BLaER1 treated with 17β-estradiol and CSF1 and Interleukin-3, amounts not matched to agents 10 nM and 100 nM (cell line): ENCODE measurements around the gene KY.
"Not testable (repeated sequence)": the region's sequence is repeated elsewhere in the genome, so short reads cannot be mapped to it uniquely, and the experiment has no call there.

Experiments
- H3K27ac ChIP-seq, 11 experiments: shearing (Covaris generic); formaldehyde crosslinking; 2 replicates each; pipeline ENCODE4 v1.8.1; 2022
- H3K27me3 ChIP-seq, 11 experiments: shearing (Covaris generic); formaldehyde crosslinking; 2 replicates each; pipeline ENCODE4 v1.8.1; 2022
- H3K36me3 ChIP-seq, 11 experiments: shearing (Covaris generic); formaldehyde crosslinking; 2 replicates each; pipeline ENCODE4 v1.8.1; 2022
- H3K4me1 ChIP-seq, 10 experiments: shearing (Covaris generic); formaldehyde crosslinking; 2 replicates each; pipeline ENCODE4 v1.8.1; 2022
- H3K4me2 ChIP-seq, 11 experiments: shearing (Covaris generic); formaldehyde crosslinking; 2 replicates each; pipeline ENCODE4 v1.8.1; 2022
- H3K4me3 ChIP-seq, 10 experiments: shearing (Covaris generic); formaldehyde crosslinking; 2 replicates each; pipeline ENCODE4 v1.8.1; 2022
- H3K9ac ChIP-seq, 11 experiments: shearing (Covaris generic); formaldehyde crosslinking; 2 replicates each; pipeline ENCODE4 v1.8.1; 2022
- H3K9me3 ChIP-seq, 11 experiments: shearing (Covaris generic); formaldehyde crosslinking; replicated peaks in 1 of 11; 2 replicates each; pipeline ENCODE4 v1.8.1; 2022
- H4K20me1 ChIP-seq, 11 experiments: shearing (Covaris generic); formaldehyde crosslinking; 2 replicates each; pipeline ENCODE4 v1.8.1; 2022
- Cebpa-rat ChIP-seq, 11 experiments: shearing (Covaris generic); IDR thresholded peaks; 2 replicates each; pipeline ENCODE4 v1.8.1; 2022

Gene KY

DNA sequence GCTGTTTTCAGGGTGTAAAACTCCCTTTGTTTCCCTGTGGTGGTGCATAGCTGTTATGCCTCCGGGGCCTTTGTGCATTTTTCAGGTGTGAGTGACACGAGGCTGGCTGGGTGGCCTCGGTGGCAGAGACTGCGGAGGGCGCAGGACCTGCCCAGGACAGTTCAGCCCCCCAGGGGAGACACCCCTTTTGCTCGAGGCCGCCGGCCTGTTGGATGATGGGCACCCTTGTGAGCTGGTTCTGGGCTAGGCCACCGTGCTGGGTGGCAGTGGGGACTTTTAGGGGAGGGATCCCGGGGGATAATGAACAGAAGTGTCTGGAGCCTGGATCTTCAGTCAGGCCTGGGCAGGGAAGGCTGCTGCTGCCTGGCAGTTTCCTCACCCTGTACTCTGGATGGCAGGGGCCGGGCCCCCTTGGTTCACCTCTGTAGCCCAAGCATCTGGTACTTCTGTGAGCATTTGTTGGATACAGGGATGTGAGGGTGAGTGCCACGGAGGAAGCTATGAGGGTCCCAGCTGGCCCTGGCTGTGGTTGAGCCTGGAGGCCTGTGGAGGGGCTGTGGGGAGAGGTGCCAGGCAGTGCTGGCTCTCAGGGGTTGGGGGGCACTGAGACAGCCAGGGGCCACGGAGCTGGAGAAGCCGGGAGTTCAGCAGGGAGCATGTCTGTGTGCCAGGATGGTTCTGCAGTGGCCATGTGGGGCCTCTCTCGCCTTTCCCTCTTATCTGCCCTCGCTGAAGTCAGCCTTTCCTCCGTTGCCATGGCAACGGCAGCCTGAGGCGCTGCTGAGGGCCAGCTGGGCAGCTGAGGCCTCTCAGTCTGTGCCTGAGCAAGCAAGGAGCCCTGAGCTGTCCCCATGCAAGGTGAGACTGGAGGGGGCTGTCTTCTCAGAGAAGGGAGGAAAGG lies 49.0 kb downstream of the KY start:
- no peak overlapping the region for H3K27ac ChIP-seq
- no peaks in the 10 kb centered on the region for H3K36me3 ChIP-seq
- H3K9me3 ChIP-seq, result peaks cover 0 to 5% (median 0%) of the 10 kb centered on the region in 11 experiments; a peak in 8 of 22 replicates
- H3K4me1 ChIP-seq, result peaks cover 34 to 90% (median 61%) of the 10 kb centered on the region in 10 experiments
- TF ChIP-seq Cebpa-rat (IDR thresholded peaks at IDR 0.05), result no peak
- peaks cover 0 to 14% (median 0%) of the 10 kb centered on the region in 11 experiments; a peak in 3 of 22 replicates for H4K20me1 ChIP-seq
- no peaks in the 10 kb centered on the region for H3K27me3 ChIP-seq
- 0 out of 20 replicates have a peak overlapping the region, but pooled peaks of 1 of the 10 experiments have one; percentile 19 for H3K4me3 ChIP-seq
- H3K4me2 ChIP-seq, result peak overlapping the region in 7 of 11 experiments; percentile 37 to 82 (median 61); a peak in 5 of 22 replicates
- no peak overlapping the region for H3K9ac ChIP-seq

DNA sequence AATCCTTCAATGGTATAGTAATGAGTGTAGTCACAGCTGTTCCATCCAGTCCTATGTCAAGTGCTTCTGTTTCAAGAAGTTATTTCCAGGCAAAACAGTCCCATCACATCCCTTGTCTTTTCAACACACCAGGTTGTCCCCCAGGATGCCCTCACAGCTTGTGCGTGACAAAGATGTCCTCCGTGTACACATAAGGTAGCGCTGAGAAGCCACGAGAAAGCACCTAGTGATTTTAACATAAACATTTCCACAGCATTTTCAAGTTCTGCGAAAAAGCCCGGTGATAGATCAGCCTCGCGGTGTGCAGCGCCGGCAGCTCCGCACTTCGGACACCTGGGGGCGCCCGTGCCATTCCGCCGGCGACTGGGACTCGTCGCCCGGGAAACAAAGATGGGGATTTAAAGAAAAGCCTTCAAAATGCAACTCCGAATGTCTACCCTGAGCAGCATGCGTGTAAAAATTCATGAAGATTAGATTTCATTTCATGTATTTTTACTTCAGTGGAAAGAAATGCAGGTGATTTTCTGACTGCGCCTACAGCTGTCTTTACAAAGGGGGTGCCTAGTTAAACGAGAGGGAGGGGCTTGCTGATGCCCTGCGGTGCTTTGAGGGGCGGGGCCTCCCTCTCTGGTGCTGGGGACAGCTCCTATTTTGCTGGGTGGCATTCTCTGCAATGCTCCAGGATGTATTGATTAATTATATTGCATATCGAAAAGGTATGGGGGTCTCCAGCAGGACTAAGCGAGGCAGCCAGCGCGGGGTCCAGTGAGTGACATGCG lies 49.9 kb downstream of the KY start:
- Histone ChIP-seq H3K4me1 (peaks cover 25 to 80% (median 52%) of the 10 kb centered on the region in 10 experiments), H3K27me3 (no peaks in the 10 kb centered on the region), H3K36me3 (no peaks in the 10 kb centered on the region), H3K27ac (peak overlapping the region in 2 of 11 experiments; percentile 3 to 10; a peak in 1 of 22 replicates), H3K9me3 (peaks cover 0 to 14% (median 4%) of the 10 kb centered on the region in 11 experiments; a peak in 9 of 22 replicates), H4K20me1 (peaks cover 0 to 14% (median 0%) of the 10 kb centered on the region in 11 experiments; a peak in 3 of 22 replicates), H3K9ac (peak overlapping the region in 2 of 11 experiments; percentile 7 to 8; a peak in 1 of 22 replicates), H3K4me3 (peak overlapping the region in 4 of 10 experiments; percentile 19 to 54 (median 34); a peak in 6 of 20 replicates), H3K4me2 (peak overlapping the region; percentile 34 to 62 (median 44))
- TF ChIP-seq Cebpa-rat (IDR thresholded peaks at IDR 0.05), result no peak

DNA sequence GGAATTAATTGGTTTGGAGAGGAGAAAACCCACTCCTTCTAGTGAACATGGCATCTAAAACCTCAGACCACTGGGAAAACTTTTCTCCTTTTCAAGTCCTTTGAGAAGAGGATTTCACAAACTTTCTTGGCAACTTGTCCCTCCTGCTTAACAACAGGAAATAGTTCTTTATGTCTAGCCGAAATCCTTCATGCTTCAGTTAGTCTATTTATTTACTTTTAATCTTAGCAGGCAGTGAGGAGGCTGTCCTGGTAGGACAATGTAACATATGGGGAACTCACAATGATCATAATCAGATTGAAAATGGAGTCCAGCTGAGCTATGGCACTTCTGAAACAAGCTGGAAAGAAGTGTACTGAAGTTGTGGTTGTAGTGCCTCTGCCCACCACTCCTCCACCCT lies 50.6 kb downstream of the KY start:
- Histone ChIP-seq H3K4me2 (peak overlapping the region; percentile 19 to 62 (median 44); a peak in 21 of 22 replicates), H4K20me1 (peaks cover 0 to 14% (median 0%) of the 10 kb centered on the region in 11 experiments; a peak in 3 of 22 replicates), H3K9ac (peak overlapping the region in 3 of 11 experiments; percentile 7 to 21 (median 8); a peak in 2 of 22 replicates), H3K4me3 (no peak overlapping the region), H3K27me3 (no peaks in the 10 kb centered on the region), H3K4me1 (peaks cover 21 to 75% (median 46%) of the 10 kb centered on the region in 10 experiments), H3K27ac (peak overlapping the region in 2 of 11 experiments; percentile 3 to 10; a peak in 1 of 22 replicates), H3K36me3 (no peaks in the 10 kb centered on the region), H3K9me3 (peaks cover 0 to 21% (median 5%) of the 10 kb centered on the region in 11 experiments; a peak in 12 of 22 replicates)
- TF ChIP-seq Cebpa-rat (IDR thresholded peaks at IDR 0.05), result no peak

DNA sequence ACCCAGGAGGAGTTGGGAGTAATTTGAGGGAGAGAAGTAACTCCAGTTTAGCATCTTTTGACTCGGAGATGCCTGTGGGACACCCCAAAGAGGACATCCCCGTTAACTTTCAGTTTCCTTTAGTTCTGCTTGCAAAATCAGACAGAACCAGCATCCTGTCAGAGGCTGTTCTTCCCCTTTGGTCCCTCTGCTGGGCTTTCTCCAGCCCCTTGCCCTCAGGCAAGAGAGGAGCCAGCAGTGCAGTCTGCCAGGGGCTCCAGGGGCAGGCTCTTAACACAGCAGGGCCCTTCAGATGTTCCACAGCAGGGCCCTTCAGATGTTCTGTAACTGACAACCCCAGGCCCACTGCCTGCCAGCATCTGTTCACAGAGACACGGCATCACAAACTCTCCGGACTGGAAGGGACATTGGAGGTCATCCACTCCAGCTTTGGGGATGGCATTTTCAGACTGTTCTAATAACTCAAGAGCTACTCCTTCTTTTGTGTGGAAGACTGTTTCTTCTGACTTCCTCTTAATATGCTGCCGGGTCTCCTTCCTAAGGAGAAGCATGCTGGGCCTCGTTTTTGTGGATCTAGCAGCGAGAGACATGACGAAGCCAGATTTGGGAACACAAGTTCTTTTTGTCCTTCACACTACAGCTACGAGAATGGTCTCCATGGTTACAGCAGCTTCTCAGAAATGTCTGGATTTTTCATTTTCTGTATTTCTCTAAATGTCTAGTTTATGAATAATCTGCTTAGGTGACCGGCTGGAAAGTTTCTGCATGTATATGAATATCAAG lies 51.9 kb downstream of the KY start:
- peak overlapping the region in 4 of 11 experiments; percentile 23 to 51 (median 39); a peak in 6 of 22 replicates for H3K27ac ChIP-seq

DNA sequence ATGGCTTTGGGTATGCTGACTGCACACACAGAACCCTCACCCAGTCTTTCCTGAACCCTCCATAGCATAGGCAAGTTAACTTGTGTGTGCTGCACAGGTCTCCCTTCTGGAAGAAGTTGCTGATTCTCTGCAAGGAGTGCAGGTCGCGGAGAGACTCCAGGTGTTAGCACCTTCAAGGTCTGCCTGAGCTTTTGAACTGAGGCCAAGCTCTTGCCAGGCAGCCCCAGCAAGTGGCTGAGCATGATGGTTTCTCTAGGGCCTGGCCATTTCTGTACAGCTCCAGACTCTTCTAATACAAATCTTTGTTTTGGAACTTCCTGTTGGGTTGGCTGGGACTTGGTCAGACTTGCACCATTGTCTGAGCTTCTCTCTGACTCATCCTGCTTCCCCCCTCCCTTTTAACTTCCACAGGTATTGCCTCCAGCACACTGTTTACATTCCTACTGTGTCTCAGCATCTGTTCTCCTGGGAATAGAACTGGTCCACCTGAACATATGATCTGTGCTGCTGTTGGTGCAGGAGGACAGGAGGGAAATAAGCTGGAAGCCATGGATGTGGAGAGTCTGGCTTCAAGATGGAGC lies 53.3 kb downstream of the KY start:
- H3K4me2 ChIP-seq, result peak overlapping the region in 5 of 11 experiments; percentile 0 to 41 (median 15); a peak in 2 of 22 replicates
- peaks cover 0 to 12% (median 0%) of the 10 kb centered on the region in 11 experiments; a peak in 1 of 22 replicates for H4K20me1 ChIP-seq
- no peaks in the 10 kb centered on the region for H3K27me3 ChIP-seq
- TF ChIP-seq Cebpa-rat (IDR thresholded peaks at IDR 0.05), result no peak
- no peak overlapping the region for H3K27ac ChIP-seq
- H3K4me3 ChIP-seq, result no peak overlapping the region
- H3K4me1 ChIP-seq, result peaks cover 14 to 70% (median 41%) of the 10 kb centered on the region in 10 experiments
- peaks cover 0 to 34% (median 9%) of the 10 kb centered on the region in 11 experiments; a peak in 12 of 22 replicates for H3K9me3 ChIP-seq
- H3K9ac ChIP-seq, result no peak overlapping the region
- H3K36me3 ChIP-seq, result no peaks in the 10 kb centered on the region

More for the DNA sequence above, 51.9 kb downstream of the KY start:
- peaks cover 28 to 82% (median 55%) of the 10 kb centered on the region in 10 experiments for H3K4me1 ChIP-seq
- H3K9ac ChIP-seq, result peak overlapping the region in 3 of 11 experiments; percentile 5 to 24 (median 22); a peak in 5 of 22 replicates
- H3K4me3 ChIP-seq, result no peak overlapping the region
- H4K20me1 ChIP-seq, result peaks cover 0 to 14% (median 0%) of the 10 kb centered on the region in 11 experiments; a peak in 2 of 22 replicates
- no peak for TF ChIP-seq Cebpa-rat (IDR thresholded peaks at IDR 0.05)
- H3K4me2 ChIP-seq, result peak overlapping the region in 8 of 11 experiments; percentile 24 to 69 (median 57); a peak in 15 of 22 replicates
- no peaks in the 10 kb centered on the region for H3K27me3 ChIP-seq
- no peaks in the 10 kb centered on the region for H3K36me3 ChIP-seq
- peaks cover 0 to 33% (median 9%) of the 10 kb centered on the region in 11 experiments; a peak in 12 of 22 replicates for H3K9me3 ChIP-seq

DNA sequence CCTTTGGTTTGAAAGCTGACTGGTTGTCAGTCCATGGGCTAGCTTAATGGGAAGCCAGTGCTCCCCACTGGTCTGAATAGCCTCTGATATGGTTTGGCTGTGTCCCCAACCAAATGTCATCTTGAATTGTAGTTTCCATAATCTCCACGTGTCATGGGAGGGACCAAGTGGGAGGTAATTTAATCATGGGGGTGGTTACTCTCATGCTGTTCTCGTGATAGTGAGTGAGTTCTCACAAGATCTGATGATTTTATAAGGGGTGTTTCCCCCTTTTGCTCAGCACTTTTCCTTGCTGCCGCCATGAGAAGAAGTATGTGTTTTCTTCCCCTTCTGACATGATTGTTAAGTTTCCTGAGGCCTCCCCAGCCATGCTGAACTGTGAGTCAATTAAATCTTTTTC lies 55.8 kb downstream of the KY start:
- not testable (repeated sequence) for H3K27me3 ChIP-seq, H4K20me1 ChIP-seq, H3K36me3 ChIP-seq, H3K4me3 ChIP-seq
- Histone ChIP-seq H3K9ac (peak overlapping the region in 3 of 11 experiments; percentile 15 to 46 (median 34); a peak in 4 of 22 replicates), H3K9me3 (peaks cover 0 to 37% (median 9%) of the 10 kb centered on the region in 11 experiments; a peak in 12 of 22 replicates), H3K4me1 (peaks cover 2 to 45% (median 29%) of the 10 kb centered on the region in 10 experiments), H3K27ac (peak overlapping the region in 9 of 11 experiments; percentile 48 to 78 (median 68); a peak in 18 of 22 replicates), H3K4me2 (peak overlapping the region in 8 of 11 experiments; percentile 41 to 74 (median 48); a peak in 16 of 22 replicates)

DNA sequence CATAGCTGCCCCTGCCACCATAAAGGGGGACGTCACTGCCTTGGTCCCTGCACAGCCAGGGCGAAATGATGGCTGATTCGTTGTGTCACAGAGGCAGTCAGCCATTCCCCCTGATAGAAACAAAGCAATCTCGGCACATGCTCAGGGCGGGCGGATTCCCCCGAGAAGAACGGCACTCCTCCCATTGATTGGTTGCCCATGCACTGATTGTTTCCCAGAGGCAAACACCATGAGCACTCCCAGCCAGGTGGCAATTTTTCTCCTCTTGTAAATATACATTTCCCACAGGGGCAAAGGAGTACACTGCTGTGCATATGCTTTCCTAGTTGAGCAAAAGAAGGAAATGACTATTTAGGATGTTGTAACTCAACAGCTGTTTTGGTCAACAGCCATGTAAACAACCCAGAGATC lies 56.5 kb downstream of the KY start:
- Histone ChIP-seq H3K9ac (peak overlapping the region in 4 of 11 experiments; percentile 13 to 41 (median 15); a peak in 4 of 22 replicates), H3K27me3 (no peaks in the 10 kb centered on the region), H3K36me3 (no peaks in the 10 kb centered on the region), H3K4me2 (peak overlapping the region in 9 of 11 experiments; percentile 3 to 74 (median 47); a peak in 17 of 22 replicates), H3K27ac (peak overlapping the region in 9 of 11 experiments; percentile 48 to 78 (median 68); a peak in 17 of 22 replicates), H3K9me3 (peaks cover 0 to 37% (median 9%) of the 10 kb centered on the region in 11 experiments; a peak in 12 of 22 replicates), H3K4me3 (no peak overlapping the region), H3K4me1 (peaks cover 0 to 39% (median 26%) of the 10 kb centered on the region in 10 experiments; a peak in 16 of 20 replicates), H4K20me1 (no peaks in the 10 kb centered on the region)
- TF ChIP-seq Cebpa-rat (IDR thresholded peaks at IDR 0.05), result peak in 2 of 11 experiments; percentile 9 to 55; a peak in 1 of 22 replicates
